DOHH2 (cell line): ENCODE measurements around the gene TENT4A.

Source experiments
- CTCF ChIP-seq: fragments of 200-600 bp; sonication (generic); IDR thresholded peaks from one replicate; pipeline ENCODE4 v1.5.1; 2014; ENCODE audit warnings: antibody characterized with exemption, mild to moderate bottlenecking, low read depth, low read length; ENCODE audit not compliant: poor library complexity, severe bottlenecking
- EZH2phosphoT487 ChIP-seq: fragments of 200-600 bp; sonication (generic); IDR thresholded peaks from 2 replicates; pipeline ENCODE4 v1.6.1; 2017; ENCODE audit warnings: borderline replicate concordance, mild to moderate bottlenecking, antibody characterized with exemption, low read length, moderate library complexity, mixed read lengths

DNA sequence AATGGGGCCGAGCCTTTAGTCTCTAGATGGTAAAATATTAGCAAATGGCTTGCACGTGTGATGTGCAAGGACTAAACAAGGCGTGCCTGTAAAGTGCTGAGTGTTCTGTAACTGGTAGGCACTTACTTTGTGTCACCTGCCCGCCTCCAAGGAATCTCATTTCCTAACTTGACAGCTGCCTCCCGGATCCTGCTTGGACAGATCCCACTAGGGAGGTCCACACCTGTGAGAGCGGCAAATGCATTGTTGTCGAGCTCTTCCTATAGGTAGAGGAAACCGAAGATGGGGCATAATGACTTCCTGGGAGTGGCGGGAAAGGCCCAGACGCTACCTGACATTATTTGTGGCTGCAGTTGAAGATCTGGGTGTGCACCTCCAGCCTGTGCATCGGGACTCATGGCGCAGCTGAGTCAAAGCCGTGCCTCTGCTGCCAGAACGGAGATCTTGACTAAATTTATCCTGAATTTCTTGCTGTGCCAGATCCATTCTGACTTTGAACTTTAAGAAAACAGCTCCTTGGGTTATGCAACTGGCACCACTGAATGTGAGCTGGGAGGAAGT is 79.8 kb downstream of the TENT4A start:
- TF ChIP-seq CTCF (no peak), EZH2phosphoT487 (no peak)
